ENCODE results near the gene BRCA2. TPM values are rescaled to one million over a fixed set of nuclear protein-coding genes. Genes with fewer than 3 reads are reported as not detected.

The BRCA2 gene, protein sequence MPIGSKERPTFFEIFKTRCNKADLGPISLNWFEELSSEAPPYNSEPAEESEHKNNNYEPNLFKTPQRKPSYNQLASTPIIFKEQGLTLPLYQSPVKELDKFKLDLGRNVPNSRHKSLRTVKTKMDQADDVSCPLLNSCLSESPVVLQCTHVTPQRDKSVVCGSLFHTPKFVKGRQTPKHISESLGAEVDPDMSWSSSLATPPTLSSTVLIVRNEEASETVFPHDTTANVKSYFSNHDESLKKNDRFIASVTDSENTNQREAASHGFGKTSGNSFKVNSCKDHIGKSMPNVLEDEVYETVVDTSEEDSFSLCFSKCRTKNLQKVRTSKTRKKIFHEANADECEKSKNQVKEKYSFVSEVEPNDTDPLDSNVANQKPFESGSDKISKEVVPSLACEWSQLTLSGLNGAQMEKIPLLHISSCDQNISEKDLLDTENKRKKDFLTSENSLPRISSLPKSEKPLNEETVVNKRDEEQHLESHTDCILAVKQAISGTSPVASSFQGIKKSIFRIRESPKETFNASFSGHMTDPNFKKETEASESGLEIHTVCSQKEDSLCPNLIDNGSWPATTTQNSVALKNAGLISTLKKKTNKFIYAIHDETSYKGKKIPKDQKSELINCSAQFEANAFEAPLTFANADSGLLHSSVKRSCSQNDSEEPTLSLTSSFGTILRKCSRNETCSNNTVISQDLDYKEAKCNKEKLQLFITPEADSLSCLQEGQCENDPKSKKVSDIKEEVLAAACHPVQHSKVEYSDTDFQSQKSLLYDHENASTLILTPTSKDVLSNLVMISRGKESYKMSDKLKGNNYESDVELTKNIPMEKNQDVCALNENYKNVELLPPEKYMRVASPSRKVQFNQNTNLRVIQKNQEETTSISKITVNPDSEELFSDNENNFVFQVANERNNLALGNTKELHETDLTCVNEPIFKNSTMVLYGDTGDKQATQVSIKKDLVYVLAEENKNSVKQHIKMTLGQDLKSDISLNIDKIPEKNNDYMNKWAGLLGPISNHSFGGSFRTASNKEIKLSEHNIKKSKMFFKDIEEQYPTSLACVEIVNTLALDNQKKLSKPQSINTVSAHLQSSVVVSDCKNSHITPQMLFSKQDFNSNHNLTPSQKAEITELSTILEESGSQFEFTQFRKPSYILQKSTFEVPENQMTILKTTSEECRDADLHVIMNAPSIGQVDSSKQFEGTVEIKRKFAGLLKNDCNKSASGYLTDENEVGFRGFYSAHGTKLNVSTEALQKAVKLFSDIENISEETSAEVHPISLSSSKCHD (N-terminal part only)
- total RNA-seq (2014; rRNA removed; shearing (Covaris generic)), result 7.4 and 10.7 TPM in 2 replicates

DNA sequence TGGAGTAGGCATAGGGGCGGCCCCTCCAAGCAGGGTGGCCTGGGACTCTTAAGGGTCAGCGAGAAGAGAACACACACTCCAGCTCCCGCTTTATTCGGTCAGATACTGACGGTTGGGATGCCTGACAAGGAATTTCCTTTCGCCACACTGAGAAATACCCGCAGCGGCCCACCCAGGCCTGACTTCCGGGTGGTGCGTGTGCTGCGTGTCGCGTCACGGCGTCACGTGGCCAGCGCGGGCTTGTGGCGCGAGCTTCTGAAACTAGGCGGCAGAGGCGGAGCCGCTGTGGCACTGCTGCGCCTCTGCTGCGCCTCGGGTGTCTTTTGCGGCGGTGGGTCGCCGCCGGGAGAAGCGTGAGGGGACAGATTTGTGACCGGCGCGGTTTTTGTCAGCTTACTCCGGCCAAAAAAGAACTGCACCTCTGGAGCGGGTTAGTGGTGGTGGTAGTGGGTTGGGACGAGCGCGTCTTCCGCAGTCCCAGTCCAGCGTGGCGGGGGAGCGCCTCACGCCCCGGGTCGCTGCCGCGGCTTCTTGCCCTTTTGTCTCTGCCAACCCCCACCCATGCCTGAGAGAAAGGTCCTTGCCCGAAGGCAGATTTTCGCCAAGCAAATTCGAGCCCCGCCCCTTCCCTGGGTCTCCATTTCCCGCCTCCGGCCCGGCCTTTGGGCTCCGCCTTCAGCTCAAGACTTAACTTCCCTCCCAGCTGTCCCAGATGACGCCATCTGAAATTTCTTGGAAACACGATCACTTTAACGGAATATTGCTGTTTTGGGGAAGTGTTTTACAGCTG is at the start of gene BRCA2, which contains the start of gene ZAR1L:
Gene BRCA2, plus strand, starts transcription at position 271 of the 790 bp plus-strand sequence. CDS start 953 bp downstream, outside the sequence.
Gene ZAR1L, minus strand, starts transcription at position 126 of the 790 bp plus-strand sequence. CDS start 3,438 bp downstream, outside the sequence.
- peak; percentile 88 for DNase-seq (ENCODE audit: low read depth)

DNA sequence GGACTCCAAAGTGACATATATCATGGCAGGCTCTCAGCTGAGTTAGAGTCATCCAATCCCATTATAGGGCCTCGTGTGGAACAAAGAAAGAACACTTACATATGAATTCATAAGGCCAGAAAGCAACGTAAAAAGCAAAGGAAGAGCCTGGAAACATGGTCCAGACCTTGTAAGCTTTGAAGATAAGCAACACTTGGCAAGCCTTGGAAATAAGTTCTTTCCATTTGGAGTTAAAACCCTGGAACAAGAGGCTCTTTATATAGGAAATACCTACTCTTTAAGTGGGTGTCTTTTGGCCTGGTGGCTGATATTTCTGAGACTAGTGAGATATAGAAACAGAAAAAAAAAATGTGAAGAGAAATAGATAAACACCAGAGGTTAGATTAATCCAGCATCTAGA is 49.6 kb upstream of the BRCA2 start:
- no peak for DNase-seq (ENCODE audit: low read depth)

DNA sequence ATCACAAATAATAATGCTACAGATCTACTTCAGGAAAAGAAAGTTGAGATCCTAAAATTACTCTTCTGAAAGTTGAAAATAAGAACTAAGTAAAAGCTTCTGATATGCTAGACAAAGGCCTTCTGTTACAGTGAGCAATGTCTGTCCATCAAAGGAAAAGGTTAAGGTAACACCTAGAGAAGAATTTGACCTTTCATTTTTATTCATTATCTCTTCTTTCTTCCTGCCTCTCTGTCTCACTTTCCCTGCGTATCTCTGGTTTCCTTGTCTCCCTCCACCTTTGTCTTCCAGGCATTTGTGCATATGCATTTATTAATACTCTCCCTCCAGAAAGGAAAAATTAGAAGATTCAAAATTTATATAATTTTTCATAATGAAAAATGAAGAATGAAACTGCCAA is 49.2 kb upstream of the BRCA2 start:
- no peak for DNase-seq (ENCODE audit: low read depth)

DNA sequence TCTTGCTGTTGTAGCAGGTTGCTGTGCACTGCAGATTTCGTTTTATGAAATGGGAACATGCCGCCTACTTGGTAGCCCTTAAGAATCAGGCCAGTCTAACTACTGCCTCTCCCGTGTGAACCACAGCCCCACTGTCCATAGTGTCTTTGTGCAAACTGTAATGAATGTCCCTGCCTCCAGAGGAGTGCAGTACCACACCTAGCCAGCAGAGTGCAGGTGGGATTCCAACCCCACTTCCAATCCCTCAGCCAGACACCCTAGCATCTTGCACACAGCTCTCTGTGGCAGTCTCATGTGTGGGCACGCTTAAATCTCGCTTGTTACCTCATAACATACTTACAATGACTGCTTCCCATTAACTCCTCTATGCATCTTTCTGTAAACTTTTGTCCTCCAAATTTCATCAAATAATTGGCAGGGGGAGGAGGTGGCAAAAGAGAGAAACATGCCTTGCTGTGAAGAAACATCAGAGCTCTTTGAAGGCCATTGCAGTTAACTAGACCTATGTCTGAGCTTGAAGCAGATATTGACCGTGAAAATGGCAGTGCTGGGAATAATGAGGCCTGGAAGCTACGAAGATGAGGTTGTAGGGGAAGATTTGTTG is 47.4 kb upstream of the BRCA2 start:
- DNase-seq (ENCODE audit: low read depth), result no peak

DNA sequence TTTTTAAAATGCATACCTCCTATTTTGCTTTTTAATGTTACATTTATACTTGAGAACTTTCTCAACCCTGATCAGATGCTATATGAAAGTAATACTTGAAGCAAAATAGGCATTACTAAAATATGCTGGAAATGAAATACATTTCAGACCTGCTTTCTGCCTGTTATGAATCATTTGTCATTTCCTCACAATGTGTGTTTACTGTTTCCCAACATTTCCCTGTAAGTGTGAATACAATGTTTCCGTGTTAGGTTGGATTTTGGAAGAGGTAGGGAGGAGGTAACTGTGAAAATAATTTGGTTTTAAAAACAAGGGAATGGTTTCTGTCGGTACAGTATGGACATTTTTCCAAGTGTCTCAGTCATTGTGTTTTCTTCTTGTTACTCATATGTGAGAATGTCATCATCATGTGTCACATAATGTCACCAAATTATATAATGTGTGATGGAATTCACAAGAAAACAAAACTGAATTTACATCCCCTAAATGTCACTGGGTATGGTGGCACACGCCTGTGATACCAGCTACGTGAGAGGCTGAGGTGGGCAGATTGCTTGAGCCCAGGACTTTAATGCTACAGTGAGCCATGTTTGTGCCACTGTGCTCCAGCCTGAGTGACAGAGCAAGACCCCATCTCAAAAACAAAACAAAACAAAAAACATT is 43.2 kb upstream of the BRCA2 start:
- DNase-seq (ENCODE audit: low read depth), result no peak

DNA sequence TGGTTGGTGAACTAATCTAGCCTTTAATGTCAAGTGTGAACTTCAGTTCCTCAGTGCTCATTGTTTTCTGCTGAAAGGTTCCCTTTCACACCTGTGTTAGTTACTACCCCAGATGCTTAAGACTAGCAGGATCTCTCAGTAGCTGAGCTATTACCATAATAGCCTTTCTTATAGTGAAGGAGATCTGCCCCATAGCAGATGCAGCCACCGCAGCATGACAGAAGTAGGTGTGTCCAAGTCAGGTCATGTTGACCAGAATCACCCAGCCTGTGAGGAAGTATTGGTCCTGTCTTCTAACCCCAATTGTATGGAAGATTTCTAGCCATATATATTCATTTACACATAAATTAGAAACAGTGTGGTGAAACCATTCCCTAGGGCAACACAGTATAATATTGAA is 37.5 kb upstream of the BRCA2 start:
- DNase-seq (ENCODE audit: low read depth), result no peak

DNA sequence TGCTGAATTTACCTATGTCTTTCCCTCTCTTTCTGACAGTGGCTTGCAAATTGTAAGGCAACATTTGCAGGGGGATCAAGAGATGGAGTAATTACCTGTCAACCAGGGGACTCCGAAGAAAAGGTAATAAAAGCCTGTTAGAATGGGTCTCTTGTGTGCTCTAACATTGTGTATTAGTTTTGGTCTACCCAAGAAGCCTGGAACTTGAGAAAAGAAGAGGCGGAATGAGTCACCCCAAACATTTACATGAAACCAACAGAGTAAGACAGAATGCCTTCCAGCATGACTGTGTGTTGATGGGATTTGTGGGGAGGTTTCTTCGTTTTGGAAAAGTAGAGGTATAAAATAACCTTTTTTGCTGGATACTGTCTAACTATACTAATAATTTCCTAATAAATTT is 36.9 kb upstream of the BRCA2 start:
- peak; percentile 26 for DNase-seq (ENCODE audit: low read depth)

DNA sequence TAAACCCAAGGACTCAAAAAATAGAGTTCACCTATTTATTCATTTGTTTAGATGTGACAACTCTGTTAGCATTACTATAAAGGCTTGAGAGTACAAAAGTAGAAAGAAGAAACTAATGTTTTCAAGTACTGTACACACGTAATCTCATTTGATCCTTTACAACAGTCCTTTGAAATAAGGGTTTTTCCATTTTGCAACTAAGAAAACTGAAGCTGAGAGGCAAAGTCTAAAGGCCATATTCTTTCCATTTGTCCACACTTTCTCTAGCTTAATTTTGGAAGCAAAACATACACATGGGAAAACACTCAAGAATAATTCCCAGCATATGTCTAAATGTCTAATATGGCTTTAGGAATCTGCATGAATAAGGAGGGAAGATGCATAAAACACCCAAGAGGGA is 34.2 kb upstream of the BRCA2 start:
- DNase-seq (ENCODE audit: low read depth), result no peak

DNA sequence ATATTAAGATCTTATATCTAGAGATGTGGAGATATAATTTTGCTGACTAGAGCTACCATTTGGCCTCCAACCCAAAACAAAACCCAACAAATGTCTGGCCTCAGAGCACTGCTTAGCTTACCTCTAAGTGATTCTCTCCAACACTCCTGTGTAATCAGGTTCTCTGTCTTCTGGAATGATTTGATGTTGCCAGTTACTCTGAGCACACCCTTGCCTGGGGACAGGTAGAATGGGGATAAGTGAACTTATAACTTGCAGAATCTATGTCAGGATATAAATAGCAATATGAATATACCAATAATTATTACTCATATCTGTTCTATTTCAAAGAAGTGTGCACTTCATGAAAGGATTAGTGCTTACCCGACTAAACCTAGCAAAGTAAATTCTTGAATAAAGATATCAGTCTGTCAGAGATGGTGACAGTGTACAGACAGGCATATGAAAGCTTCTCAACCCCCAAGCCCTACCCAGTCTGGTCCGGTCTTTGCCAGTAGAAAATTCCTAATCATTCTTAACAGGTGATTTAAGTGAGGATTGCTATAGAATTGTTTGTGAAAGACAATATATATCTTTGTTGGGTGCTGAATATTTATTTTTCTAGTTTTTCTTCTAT is 33.1 kb upstream of the BRCA2 start:
- DNase-seq (ENCODE audit: low read depth), result no peak

DNA sequence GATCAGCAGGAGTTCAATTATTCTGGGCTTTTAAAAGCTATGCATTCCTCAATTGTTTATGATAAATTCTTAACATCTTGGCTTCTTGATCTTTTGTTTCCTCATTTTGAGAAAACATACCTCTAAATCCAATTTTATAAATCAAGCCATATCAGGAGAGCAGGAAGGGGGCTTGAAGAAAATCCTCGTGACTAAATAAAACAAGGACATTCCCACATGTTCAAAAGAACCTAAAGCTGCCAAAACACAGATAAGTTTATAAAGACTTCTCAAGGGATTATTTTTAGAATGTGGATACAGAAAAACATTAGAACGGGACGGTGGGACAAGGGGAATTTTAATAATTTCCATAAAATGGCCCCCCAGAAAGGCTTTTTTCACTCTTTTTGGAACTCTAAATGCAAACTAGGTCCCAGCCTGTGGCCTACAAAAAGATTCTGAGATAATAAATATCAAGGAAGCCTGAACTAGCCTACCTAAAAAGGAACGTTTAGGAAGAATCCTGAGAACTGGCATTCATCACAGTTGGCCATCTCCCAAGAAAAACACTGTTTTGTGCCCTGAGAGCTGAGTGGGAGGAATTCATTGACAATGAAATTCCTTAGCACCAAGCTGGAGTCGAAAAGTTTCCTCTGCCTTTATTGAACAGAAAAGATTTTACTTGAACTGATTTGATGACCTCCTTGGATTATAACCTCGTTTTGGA is 30.2 kb upstream of the BRCA2 start:
- DNase-seq (ENCODE audit: low read depth), result peak; percentile 76

DNA sequence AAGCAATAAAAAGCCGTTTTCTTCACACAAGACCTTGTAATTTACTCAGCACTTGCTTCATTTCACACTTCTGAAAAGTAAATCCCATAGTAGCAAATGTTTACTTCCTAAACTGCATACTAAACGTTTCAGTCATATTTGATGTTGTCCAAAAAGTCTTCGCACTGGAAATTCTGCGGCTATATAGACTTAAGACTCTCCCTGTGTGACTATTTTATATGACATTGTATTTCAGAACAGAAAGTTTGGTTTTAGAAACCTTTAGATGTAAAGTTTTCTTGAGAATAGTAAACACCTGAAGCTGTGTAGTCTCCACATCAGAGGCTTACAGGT is 29.7 kb upstream of the BRCA2 start:
- no peak for DNase-seq (ENCODE audit: low read depth)

DNA sequence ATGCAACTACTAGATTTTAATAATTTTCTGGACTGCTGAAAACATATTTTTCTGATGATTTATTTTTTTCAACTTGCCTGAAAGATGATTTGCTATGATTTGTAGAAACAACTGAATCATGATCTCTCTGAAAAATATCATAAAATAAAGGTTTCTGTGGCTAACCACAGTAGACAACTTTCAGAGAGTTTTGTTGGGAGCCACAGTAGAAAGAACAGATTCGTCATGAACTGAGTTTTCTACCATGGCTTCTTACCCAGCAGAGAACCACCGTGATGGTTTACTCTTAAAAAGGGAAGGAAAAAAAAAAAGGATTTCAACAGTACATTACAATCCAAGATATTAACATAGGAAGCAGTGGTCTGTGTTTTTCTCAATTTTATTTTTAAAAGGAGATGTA is 18.1 kb upstream of the BRCA2 start:
- DNase-seq (ENCODE audit: low read depth), result no peak

DNA sequence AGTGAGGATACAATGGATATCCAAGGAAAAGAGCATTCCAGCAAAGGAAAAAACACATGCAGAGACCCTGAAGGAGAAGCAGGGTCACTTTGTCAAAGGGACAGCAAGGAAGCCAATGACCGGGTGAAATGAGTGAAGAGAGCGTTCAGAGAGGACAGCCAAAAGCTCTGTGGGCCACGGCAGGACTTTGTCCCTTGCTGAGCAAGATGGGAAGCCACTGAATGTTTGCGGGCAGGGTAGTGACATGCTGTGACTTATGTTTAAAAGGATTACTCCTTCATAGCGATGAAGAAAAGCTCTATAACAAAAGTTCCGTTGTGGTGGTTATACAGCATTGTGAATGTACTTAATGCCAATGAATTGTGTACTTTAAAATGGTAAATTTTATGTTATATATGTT is 16.6 kb upstream of the BRCA2 start:
- no peak for DNase-seq (ENCODE audit: low read depth)

DNA sequence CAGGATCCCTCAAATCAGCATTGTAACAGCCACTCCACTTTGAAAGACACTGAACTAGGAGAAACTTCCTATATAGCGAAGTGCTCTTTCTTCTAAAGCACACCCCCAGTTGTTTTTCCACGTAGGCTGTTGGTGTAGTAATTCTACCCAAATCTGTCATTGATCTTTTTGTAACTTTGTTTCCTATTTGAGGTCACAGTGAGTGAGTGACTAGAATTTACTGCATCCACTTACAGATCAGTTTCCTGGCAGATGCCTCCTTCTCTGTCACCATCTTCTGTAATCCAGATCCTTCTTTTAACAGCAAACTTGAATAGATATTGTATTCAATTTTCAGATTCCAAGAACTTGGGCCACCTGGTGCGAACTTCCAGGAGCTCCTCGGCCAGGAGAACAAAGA is 15.4 kb upstream of the BRCA2 start:
- no peak for DNase-seq (ENCODE audit: low read depth)

DNA sequence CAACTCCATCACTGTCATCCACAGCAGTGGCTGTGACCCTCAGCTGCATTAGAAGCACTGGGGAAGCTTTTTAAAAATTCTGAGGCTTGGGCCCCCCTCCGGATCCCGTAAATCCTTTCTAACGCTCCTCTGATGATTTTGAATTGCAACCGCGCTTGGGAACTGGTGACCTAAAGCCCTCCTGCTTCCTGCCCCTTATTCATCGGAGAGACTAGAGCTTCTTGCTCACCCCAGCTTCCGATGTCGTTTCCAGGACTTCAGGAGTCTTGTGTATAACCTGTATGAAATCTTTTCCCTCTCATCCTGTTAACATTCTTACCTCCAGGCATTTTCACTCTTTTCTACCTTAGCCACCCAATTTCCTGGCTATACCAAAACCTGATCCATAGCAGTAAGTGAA is 14.9 kb upstream of the BRCA2 start:
- no peak for DNase-seq (ENCODE audit: low read depth)

DNA sequence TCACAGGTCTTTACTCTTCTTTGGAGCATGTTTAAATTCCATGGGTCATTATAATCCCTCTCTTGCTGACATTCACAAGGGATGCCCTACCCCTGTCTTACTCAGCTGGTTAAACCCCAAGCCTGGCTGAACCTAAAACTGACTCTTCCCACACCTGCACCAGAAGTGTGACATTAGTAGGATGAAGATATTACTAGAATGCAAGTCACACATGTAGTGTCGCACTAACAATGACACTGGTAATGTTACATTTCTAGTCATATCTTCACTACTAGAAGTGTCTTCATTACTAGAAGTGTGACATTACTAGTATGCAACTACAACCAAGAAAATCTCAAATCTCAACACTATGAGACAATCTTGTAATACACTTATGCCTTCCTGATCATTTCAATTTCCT is 14.4 kb upstream of the BRCA2 start:
- no peak for DNase-seq (ENCODE audit: low read depth)

DNA sequence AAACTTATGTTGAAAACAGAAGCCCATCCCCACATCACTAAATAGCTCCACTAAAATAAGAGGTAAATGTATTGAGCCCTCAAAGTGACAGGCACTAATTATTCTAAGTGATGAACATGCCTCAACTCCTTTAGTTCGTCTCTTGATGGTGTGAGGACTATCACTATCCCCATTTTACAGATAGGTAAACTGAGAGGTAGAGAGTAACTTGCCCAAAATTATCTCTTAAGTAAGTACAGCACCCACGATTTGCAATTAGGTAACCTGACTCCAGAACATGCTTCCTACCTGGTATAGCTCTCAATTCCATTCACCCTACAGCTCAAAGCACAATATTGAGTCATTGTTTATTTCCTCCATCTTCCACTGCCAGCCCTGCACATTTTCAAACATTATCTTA is 12.8 kb upstream of the BRCA2 start:
- no peak for DNase-seq (ENCODE audit: low read depth)

DNA sequence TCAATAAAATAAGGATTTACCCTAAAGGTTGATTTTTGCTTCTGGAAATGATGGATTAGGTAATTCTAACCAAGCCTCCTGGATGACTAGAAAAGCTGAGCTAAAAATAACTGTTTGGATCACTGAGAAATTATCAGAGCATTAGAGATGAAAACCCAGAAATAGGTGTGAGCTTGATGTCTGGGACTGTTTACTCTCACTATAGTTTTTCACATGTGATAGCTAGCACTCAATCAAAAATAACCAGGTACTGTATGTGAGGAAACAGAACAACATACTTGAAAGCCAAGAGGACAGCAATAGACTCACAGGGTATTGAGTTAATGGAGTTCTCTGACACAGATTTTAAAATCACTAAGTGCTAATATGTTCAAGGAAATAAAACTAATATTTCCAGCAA is 9.7 kb upstream of the BRCA2 start:
- DNase-seq (ENCODE audit: low read depth), result no peak
